Measurements from ENCODE around the gene HOXA13.

HOXA13 gene

GRCh38 chr7:27179503-27180430 lies 20.1 kb downstream of the HOXA13 start:
- Histone ChIP-seq H3K9me3 (replicated peaks; ENCODE audit: low read length) (no peaks in the 10 kb centered on the region), H3K4me1 (ENCODE audit: control insufficient read depth, insufficient read depth, low read length) (peaks cover 63% of the 10 kb centered on the region), H3K4me2 (ENCODE audit: low read length) (peak overlapping the region; percentile 98), H3K27me3 (ENCODE audit: control insufficient read depth, insufficient read depth, low read length) (no peaks in the 10 kb centered on the region), H3K4me3 (ENCODE audit: low read length) (peak overlapping the region; percentile 88), H3K36me3 (ENCODE audit: insufficient read depth, low read length) (peaks cover 14% of the 10 kb centered on the region), H3K9ac (ENCODE audit: low read depth, low read length) (peak overlapping the region; percentile 97)

- H3K9me3 ChIP-seq (replicated peaks; ENCODE audit: low read length), result no peaks in the 10 kb centered on the region
- peaks cover 71% of the 10 kb centered on the region for H3K4me1 ChIP-seq (ENCODE audit: control insufficient read depth, insufficient read depth, low read length)
- peak overlapping the region; percentile 98 for H3K4me2 ChIP-seq (ENCODE audit: low read length)
- H3K36me3 ChIP-seq (ENCODE audit: insufficient read depth, low read length), result peaks cover 14% of the 10 kb centered on the region
- H3K4me3 ChIP-seq (ENCODE audit: low read length), result peak overlapping the region; percentile 88
- no peaks in the 10 kb centered on the region for H3K27me3 ChIP-seq (ENCODE audit: control insufficient read depth, insufficient read depth, low read length)
- H3K9ac ChIP-seq (ENCODE audit: low read depth, low read length), result peak overlapping the region; percentile 97
These were observed 20.9 kb downstream of the HOXA13 start for GRCh38 chr7:27179030-27179429.

GRCh38 chr7:27178366-27178765 lies 21.5 kb downstream of the HOXA13 start:
- H3K4me3 ChIP-seq (ENCODE audit: low read length), result peak overlapping the region; percentile 88
- H3K9ac ChIP-seq (ENCODE audit: low read depth, low read length), result peak overlapping the region; percentile 97
- peak overlapping the region; percentile 98 for H3K4me2 ChIP-seq (ENCODE audit: low read length)
- H3K27me3 ChIP-seq (ENCODE audit: control insufficient read depth, insufficient read depth, low read length), result no peaks in the 10 kb centered on the region
- peaks cover 14% of the 10 kb centered on the region for H3K36me3 ChIP-seq (ENCODE audit: insufficient read depth, low read length)
- no peaks in the 10 kb centered on the region for H3K9me3 ChIP-seq (replicated peaks; ENCODE audit: low read length)
- H3K4me1 ChIP-seq (ENCODE audit: control insufficient read depth, insufficient read depth, low read length), result peaks cover 71% of the 10 kb centered on the region

- Histone ChIP-seq H3K9ac (ENCODE audit: low read depth, low read length) (peak overlapping the region; percentile 97), H3K9me3 (replicated peaks; ENCODE audit: low read length) (no peaks in the 10 kb centered on the region), H3K4me1 (ENCODE audit: control insufficient read depth, insufficient read depth, low read length) (peaks cover 70% of the 10 kb centered on the region), H3K27me3 (ENCODE audit: control insufficient read depth, insufficient read depth, low read length) (no peaks in the 10 kb centered on the region), H3K4me2 (ENCODE audit: low read length) (peak overlapping the region; percentile 98), H3K4me3 (ENCODE audit: low read length) (peak overlapping the region; percentile 88), H3K36me3 (ENCODE audit: insufficient read depth, low read length) (peaks cover 14% of the 10 kb centered on the region)
These were observed 22.0 kb downstream of the HOXA13 start for GRCh38 chr7:27177795-27178320.

- Histone ChIP-seq H3K36me3 (ENCODE audit: insufficient read depth, low read length) (peaks cover 9% of the 10 kb centered on the region), H3K27me3 (ENCODE audit: control insufficient read depth, insufficient read depth, low read length) (no peaks in the 10 kb centered on the region), H3K4me2 (ENCODE audit: low read length) (peak overlapping the region; percentile 98), H3K4me1 (ENCODE audit: control insufficient read depth, insufficient read depth, low read length) (peaks cover 68% of the 10 kb centered on the region), H3K9ac (ENCODE audit: low read depth, low read length) (peak overlapping the region; percentile 97), H3K9me3 (replicated peaks; ENCODE audit: low read length) (no peaks in the 10 kb centered on the region), H3K4me3 (ENCODE audit: low read length) (peak overlapping the region; percentile 88)
These were observed 22.7 kb downstream of the HOXA13 start for GRCh38 chr7:27176962-27177794.

- no peaks in the 10 kb centered on the region for H3K9me3 ChIP-seq (replicated peaks; ENCODE audit: low read length)
- H3K27me3 ChIP-seq (ENCODE audit: control insufficient read depth, insufficient read depth, low read length), result no peaks in the 10 kb centered on the region
- H3K4me3 ChIP-seq (ENCODE audit: low read length), result peak overlapping the region; percentile 88
- H3K4me2 ChIP-seq (ENCODE audit: low read length), result peak overlapping the region; percentile 98
- H3K4me1 ChIP-seq (ENCODE audit: control insufficient read depth, insufficient read depth, low read length), result peaks cover 64% of the 10 kb centered on the region
- H3K9ac ChIP-seq (ENCODE audit: low read depth, low read length), result peak overlapping the region; percentile 97
- H3K36me3 ChIP-seq (ENCODE audit: insufficient read depth, low read length), result peaks cover 13% of the 10 kb centered on the region
These were observed 23.4 kb downstream of the HOXA13 start for GRCh38 chr7:27176524-27176845.

- Histone ChIP-seq H3K36me3 (ENCODE audit: insufficient read depth, low read length) (peaks cover 19% of the 10 kb centered on the region), H3K9ac (ENCODE audit: low read depth, low read length) (peak overlapping the region; percentile 97), H3K4me1 (ENCODE audit: control insufficient read depth, insufficient read depth, low read length) (peaks cover 58% of the 10 kb centered on the region), H3K9me3 (replicated peaks; ENCODE audit: low read length) (no peaks in the 10 kb centered on the region), H3K4me2 (ENCODE audit: low read length) (peak overlapping the region; percentile 98), H3K27me3 (ENCODE audit: control insufficient read depth, insufficient read depth, low read length) (no peaks in the 10 kb centered on the region), H3K4me3 (ENCODE audit: low read length) (peak overlapping the region; percentile 88)
These were observed 24.0 kb downstream of the HOXA13 start for GRCh38 chr7:27175626-27176523.

GRCh38 chr7:27174874-27175625 lies 24.8 kb downstream of the HOXA13 start:
- H3K4me2 ChIP-seq (ENCODE audit: low read length), result peak overlapping the region; percentile 98
- H3K9ac ChIP-seq (ENCODE audit: low read depth, low read length), result peak overlapping the region; percentile 97
- H3K4me1 ChIP-seq (ENCODE audit: control insufficient read depth, insufficient read depth, low read length), result peaks cover 50% of the 10 kb centered on the region
- H3K9me3 ChIP-seq (replicated peaks; ENCODE audit: low read length), result no peaks in the 10 kb centered on the region
- peaks cover 19% of the 10 kb centered on the region for H3K36me3 ChIP-seq (ENCODE audit: insufficient read depth, low read length)
- peak overlapping the region; percentile 88 for H3K4me3 ChIP-seq (ENCODE audit: low read length)
- no peaks in the 10 kb centered on the region for H3K27me3 ChIP-seq (ENCODE audit: control insufficient read depth, insufficient read depth, low read length)

GRCh38 chr7:27173956-27174873 lies 25.7 kb downstream of the HOXA13 start, which contains the start of gene HOXA10:
Gene HOXA10 (minus strand): TSS chr7:27174320. CDS start chr7:27174306, 14 bp downstream.
- Histone ChIP-seq H3K27me3 (ENCODE audit: control insufficient read depth, insufficient read depth, low read length) (no peaks in the 10 kb centered on the region), H3K9ac (ENCODE audit: low read depth, low read length) (peak within 1 kb of the TSS; percentile 97), H3K4me2 (ENCODE audit: low read length) (peak within 1 kb of the TSS; percentile 98), H3K4me3 (ENCODE audit: low read length) (peak within 1 kb of the TSS; percentile 88), H3K4me1 (ENCODE audit: control insufficient read depth, insufficient read depth, low read length) (peaks cover 48% of the 10 kb centered on the region), H3K36me3 (ENCODE audit: insufficient read depth, low read length) (peaks cover 19% of the 10 kb centered on the region), H3K9me3 (replicated peaks; ENCODE audit: low read length) (no peaks in the 10 kb centered on the region)

Data from skeletal muscle satellite cell (primary cell).